ENCODE data around the gene SCG2. TPM values are rescaled to one million over a fixed set of nuclear protein-coding genes. Genes with fewer than 3 reads are reported as not detected.

The SCG2 gene
- polyA plus RNA-seq, 1 donor, result 82.8 TPM

- WGBS (ENCODE audit: insufficient coverage, low lambda C conversion rate), result 0% methylated on average over 1 of the region's 4 CpGs
Measured at GRCh38 chr2:223585666-223586065, 16.5 kb downstream of the SCG2 start.

GRCh38 chr2:223582001-223582400 is 20.2 kb downstream of the SCG2 start:
- H3K4me3 ChIP-seq (ENCODE audit: low read length), result no peak overlapping the region
- no CpG with 5 or more reads among the region's 5 CpGs for WGBS (ENCODE audit: insufficient coverage, low lambda C conversion rate)
- H3K27me3 ChIP-seq (ENCODE audit: control insufficient read depth, insufficient read depth, low read length), result no peaks in the 10 kb centered on the region
- H3K27ac ChIP-seq (ENCODE audit: low read length), result no peak overlapping the region
- H3K36me3 ChIP-seq (ENCODE audit: control insufficient read depth, insufficient read depth, low read length), result no peaks in the 10 kb centered on the region
- no peak for DNase-seq
- no peaks in the 10 kb centered on the region for H3K4me1 ChIP-seq (ENCODE audit: control insufficient read depth, insufficient read depth, low read length)
- no peaks in the 10 kb centered on the region for H3K9me3 ChIP-seq (ENCODE audit: control insufficient read depth, low read depth, low read length)

More at GRCh38 chr2:223585666-223586065, 16.5 kb downstream of the SCG2 start:
- H3K27ac ChIP-seq (ENCODE audit: low read length), result no peak overlapping the region
- no peaks in the 10 kb centered on the region for H3K36me3 ChIP-seq (ENCODE audit: control insufficient read depth, insufficient read depth, low read length)
- no peaks in the 10 kb centered on the region for H3K9me3 ChIP-seq (ENCODE audit: control insufficient read depth, low read depth, low read length)
- no peaks in the 10 kb centered on the region for H3K27me3 ChIP-seq (ENCODE audit: control insufficient read depth, insufficient read depth, low read length)
- DNase-seq, result peak in 1 of 2 donors; percentile 15
- no peaks in the 10 kb centered on the region for H3K4me1 ChIP-seq (ENCODE audit: control insufficient read depth, insufficient read depth, low read length)
- H3K4me3 ChIP-seq (ENCODE audit: low read length), result no peak overlapping the region

- DNase-seq, result no peak
- H3K27ac ChIP-seq (ENCODE audit: low read length), result no peak overlapping the region
- H3K36me3 ChIP-seq (ENCODE audit: control insufficient read depth, insufficient read depth, low read length), result no peaks in the 10 kb centered on the region
- H3K4me1 ChIP-seq (ENCODE audit: control insufficient read depth, insufficient read depth, low read length), result no peaks in the 10 kb centered on the region
- no peak overlapping the region for H3K4me3 ChIP-seq (ENCODE audit: low read length)
- WGBS (ENCODE audit: insufficient coverage, low lambda C conversion rate), result 69% methylated on average over 4 of the region's 6 CpGs
- no peaks in the 10 kb centered on the region for H3K27me3 ChIP-seq (ENCODE audit: control insufficient read depth, insufficient read depth, low read length)
- no peaks in the 10 kb centered on the region for H3K9me3 ChIP-seq (ENCODE audit: control insufficient read depth, low read depth, low read length)
Measured at GRCh38 chr2:223580951-223581350, 21.2 kb downstream of the SCG2 start.

- no peak for DNase-seq
- Histone ChIP-seq H3K27me3 (ENCODE audit: control insufficient read depth, insufficient read depth, low read length) (no peaks in the 10 kb centered on the region), H3K36me3 (ENCODE audit: control insufficient read depth, insufficient read depth, low read length) (no peaks in the 10 kb centered on the region), H3K27ac (ENCODE audit: low read length) (no peak overlapping the region), H3K4me3 (ENCODE audit: low read length) (no peak overlapping the region), H3K4me1 (ENCODE audit: control insufficient read depth, insufficient read depth, low read length) (no peaks in the 10 kb centered on the region), H3K9me3 (ENCODE audit: control insufficient read depth, low read depth, low read length) (no peaks in the 10 kb centered on the region)
- no CpG with 5 or more reads among the region's 1 CpG for WGBS (ENCODE audit: insufficient coverage, low lambda C conversion rate)
Measured at GRCh38 chr2:223578846-223579245, 23.3 kb downstream of the SCG2 start.

- Histone ChIP-seq H3K4me1 (ENCODE audit: control insufficient read depth, insufficient read depth, low read length) (no peaks in the 10 kb centered on the region), H3K36me3 (ENCODE audit: control insufficient read depth, insufficient read depth, low read length) (no peaks in the 10 kb centered on the region), H3K27me3 (ENCODE audit: control insufficient read depth, insufficient read depth, low read length) (no peaks in the 10 kb centered on the region), H3K27ac (ENCODE audit: low read length) (no peak overlapping the region), H3K9me3 (ENCODE audit: control insufficient read depth, low read depth, low read length) (no peaks in the 10 kb centered on the region), H3K4me3 (ENCODE audit: low read length) (no peak overlapping the region)
- DNase-seq, result no peak
- WGBS (ENCODE audit: insufficient coverage, low lambda C conversion rate), result no CpG with 5 or more reads among the region's 5 CpGs
Measured at GRCh38 chr2:223576873-223577272, 25.3 kb downstream of the SCG2 start.

GRCh38 chr2:223570784-223571183 is 31.4 kb downstream of the SCG2 start:
- no peaks in the 10 kb centered on the region for H3K4me1 ChIP-seq (ENCODE audit: control insufficient read depth, insufficient read depth, low read length)
- DNase-seq, result no peak
- no peaks in the 10 kb centered on the region for H3K9me3 ChIP-seq (ENCODE audit: control insufficient read depth, low read depth, low read length)
- H3K27me3 ChIP-seq (ENCODE audit: control insufficient read depth, insufficient read depth, low read length), result no peaks in the 10 kb centered on the region
- no peak overlapping the region for H3K4me3 ChIP-seq (ENCODE audit: low read length)
- H3K27ac ChIP-seq (ENCODE audit: low read length), result no peak overlapping the region
- H3K36me3 ChIP-seq (ENCODE audit: control insufficient read depth, insufficient read depth, low read length), result no peaks in the 10 kb centered on the region
- no CpG with 5 or more reads among the region's 2 CpGs for WGBS (ENCODE audit: insufficient coverage, low lambda C conversion rate)

- no peaks in the 10 kb centered on the region for H3K9me3 ChIP-seq (ENCODE audit: control insufficient read depth, low read depth, low read length)
- H3K36me3 ChIP-seq (ENCODE audit: control insufficient read depth, insufficient read depth, low read length), result no peaks in the 10 kb centered on the region
- no peaks in the 10 kb centered on the region for H3K27me3 ChIP-seq (ENCODE audit: control insufficient read depth, insufficient read depth, low read length)
- H3K4me3 ChIP-seq (ENCODE audit: low read length), result no peak overlapping the region
- WGBS (ENCODE audit: insufficient coverage, low lambda C conversion rate), result no CpG with 5 or more reads among the region's 1 CpG
- H3K4me1 ChIP-seq (ENCODE audit: control insufficient read depth, insufficient read depth, low read length), result no peaks in the 10 kb centered on the region
- DNase-seq, result no peak
- H3K27ac ChIP-seq (ENCODE audit: low read length), result no peak overlapping the region
Measured at GRCh38 chr2:223566396-223566795, 35.8 kb downstream of the SCG2 start.

- Histone ChIP-seq H3K36me3 (ENCODE audit: control insufficient read depth, insufficient read depth, low read length) (no peaks in the 10 kb centered on the region), H3K27me3 (ENCODE audit: control insufficient read depth, insufficient read depth, low read length) (no peaks in the 10 kb centered on the region), H3K27ac (ENCODE audit: low read length) (no peak overlapping the region), H3K4me1 (ENCODE audit: control insufficient read depth, insufficient read depth, low read length) (no peaks in the 10 kb centered on the region), H3K4me3 (ENCODE audit: low read length) (no peak overlapping the region), H3K9me3 (ENCODE audit: control insufficient read depth, low read depth, low read length) (no peaks in the 10 kb centered on the region)
- DNase-seq, result no peak
Measured at GRCh38 chr2:223563462-223563861, 38.7 kb downstream of the SCG2 start.

GRCh38 chr2:223562078-223562477 is 40.1 kb downstream of the SCG2 start:
- H3K4me1 ChIP-seq (ENCODE audit: control insufficient read depth, insufficient read depth, low read length), result no peaks in the 10 kb centered on the region
- no peak overlapping the region for H3K4me3 ChIP-seq (ENCODE audit: low read length)
- H3K27me3 ChIP-seq (ENCODE audit: control insufficient read depth, insufficient read depth, low read length), result no peaks in the 10 kb centered on the region
- H3K36me3 ChIP-seq (ENCODE audit: control insufficient read depth, insufficient read depth, low read length), result no peaks in the 10 kb centered on the region
- no peak for DNase-seq
- no peaks in the 10 kb centered on the region for H3K9me3 ChIP-seq (ENCODE audit: control insufficient read depth, low read depth, low read length)
- no peak overlapping the region for H3K27ac ChIP-seq (ENCODE audit: low read length)
- 86% methylated on average over 1 of the region's 2 CpGs for WGBS (ENCODE audit: insufficient coverage, low lambda C conversion rate)

- 77% methylated on average over 4 of the region's 7 CpGs for WGBS (ENCODE audit: insufficient coverage, low lambda C conversion rate)
- DNase-seq, result no peak
- Histone ChIP-seq H3K4me3 (ENCODE audit: low read length) (no peak overlapping the region), H3K9me3 (ENCODE audit: control insufficient read depth, low read depth, low read length) (no peaks in the 10 kb centered on the region), H3K27ac (ENCODE audit: low read length) (no peak overlapping the region), H3K27me3 (ENCODE audit: control insufficient read depth, insufficient read depth, low read length) (no peaks in the 10 kb centered on the region), H3K4me1 (ENCODE audit: control insufficient read depth, insufficient read depth, low read length) (no peaks in the 10 kb centered on the region), H3K36me3 (ENCODE audit: control insufficient read depth, insufficient read depth, low read length) (no peaks in the 10 kb centered on the region)
Measured at GRCh38 chr2:223560749-223561435, 41.3 kb downstream of the SCG2 start.

GRCh38 chr2:223558970-223559369 is 43.2 kb downstream of the SCG2 start:
- H3K9me3 ChIP-seq (ENCODE audit: control insufficient read depth, low read depth, low read length), result no peaks in the 10 kb centered on the region
- no peaks in the 10 kb centered on the region for H3K27me3 ChIP-seq (ENCODE audit: control insufficient read depth, insufficient read depth, low read length)
- no peak for DNase-seq
- no peaks in the 10 kb centered on the region for H3K4me1 ChIP-seq (ENCODE audit: control insufficient read depth, insufficient read depth, low read length)
- H3K4me3 ChIP-seq (ENCODE audit: low read length), result no peak overlapping the region
- H3K36me3 ChIP-seq (ENCODE audit: control insufficient read depth, insufficient read depth, low read length), result no peaks in the 10 kb centered on the region
- 83% methylated on average over 1 of the region's 1 CpG for WGBS (ENCODE audit: insufficient coverage, low lambda C conversion rate)
- no peak overlapping the region for H3K27ac ChIP-seq (ENCODE audit: low read length)

Measured in large intestine (tissue), 3 donors.